SK-N-MC (cell line): ENCODE results near the gene DCP2.

Experiments used
- EZH2 ChIP-seq: fragments of 200-600 bp; sonication (generic); IDR thresholded peaks from one replicate; pipeline ENCODE4 v1.6.1; 2017; ENCODE audit warnings: antibody characterized with exemption
- FOXP2 ChIP-seq: optimal IDR thresholded peaks from 2 replicates; pipeline ENCODE3; 2011; ENCODE audit warnings: mild to moderate bottlenecking, moderate library complexity; ENCODE audit not compliant: insufficient read depth; ENCODE audit errors: extremely low read length, control extremely low read depth
- POLR2AphosphoS5 ChIP-seq: IDR thresholded peaks from 2 replicates; pipeline ENCODE4 v1.6.1; 2012; ENCODE audit warnings: mild to moderate bottlenecking, low read depth, low read length, borderline replicate concordance

DNA sequence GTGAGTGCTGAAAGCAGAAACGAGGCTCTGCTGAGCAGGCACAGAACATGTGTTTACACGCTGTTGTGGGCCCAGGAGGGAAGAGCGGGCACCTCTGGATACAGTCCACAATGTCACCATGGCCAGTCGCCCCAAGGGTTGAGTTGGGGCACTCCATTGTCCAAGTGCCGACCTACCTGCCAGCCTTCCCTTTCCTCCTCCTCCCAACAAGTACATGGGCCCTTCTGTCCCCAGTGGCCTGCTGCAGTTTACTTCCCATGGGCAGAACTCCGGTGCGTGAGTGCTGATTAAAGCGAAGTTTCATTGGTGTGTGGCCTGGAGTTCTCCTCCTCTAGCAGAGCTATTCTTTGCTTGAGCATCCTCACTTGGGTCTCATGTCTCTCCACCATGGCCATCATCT is 50.4 kb downstream of the DCP2 start:
- TF ChIP-seq POLR2AphosphoS5 (no peak), EZH2 (no peak), FOXP2 (no peak)
